Activated CD8-positive, alpha-beta memory T cell treated with anti-CD3 and anti-CD28 coated beads, Interleukin-2, amount 50 U/mL, for 24 hours (primary cell): ENCODE data around the gene RPL22L1.
"Not testable (repeated sequence)": the region's sequence is repeated elsewhere in the genome, so short reads cannot be mapped to it uniquely, and the experiment has no call there.

Experiments used
- DNase-seq: peaks from one replicate; pipeline ENCODE4 v3.0.0-alpha.2; 2020; ENCODE audit errors: extremely low read depth

The RPL22L1 gene

DNA sequence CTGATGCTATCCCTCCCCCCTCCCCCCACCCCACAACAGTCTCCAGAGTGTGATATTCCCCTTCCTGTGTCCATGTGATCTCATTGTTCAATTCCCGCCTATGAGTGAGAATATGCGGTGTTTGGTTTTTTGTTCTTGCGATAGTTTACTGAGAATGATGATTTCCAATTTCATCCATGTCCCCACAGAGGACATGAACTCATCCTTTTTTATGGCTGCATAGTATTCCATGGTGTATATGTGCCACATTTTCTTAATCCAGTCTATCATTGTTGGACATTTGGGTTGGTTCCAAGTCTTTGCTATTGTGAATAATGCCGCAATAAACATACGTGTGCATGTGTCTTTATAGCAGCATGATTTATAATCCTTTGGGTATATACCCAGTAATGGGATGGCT is 8.7 kb upstream of the RPL22L1 start:
- not testable (repeated sequence) for DNase-seq

DNA sequence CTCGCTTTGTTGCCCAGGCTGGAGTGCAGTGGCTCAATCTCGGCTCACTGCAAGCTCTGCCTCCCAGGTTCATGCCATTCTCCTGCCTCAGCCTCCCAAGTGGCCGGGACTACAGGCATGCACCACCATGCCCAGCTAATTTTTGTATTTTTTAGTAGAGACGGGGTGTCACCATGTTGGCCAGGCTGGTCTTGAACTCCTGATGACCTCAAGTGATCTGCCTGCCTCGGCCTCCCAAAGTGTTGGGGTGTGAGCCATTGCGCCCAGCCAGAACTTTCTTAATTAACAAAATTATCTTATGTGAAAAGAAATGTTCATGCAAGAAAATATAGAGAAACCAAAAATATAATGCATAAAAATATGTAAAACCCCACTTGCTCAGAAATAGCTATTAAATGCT is 7.3 kb upstream of the RPL22L1 start:
- DNase-seq, result not testable (repeated sequence)

DNA sequence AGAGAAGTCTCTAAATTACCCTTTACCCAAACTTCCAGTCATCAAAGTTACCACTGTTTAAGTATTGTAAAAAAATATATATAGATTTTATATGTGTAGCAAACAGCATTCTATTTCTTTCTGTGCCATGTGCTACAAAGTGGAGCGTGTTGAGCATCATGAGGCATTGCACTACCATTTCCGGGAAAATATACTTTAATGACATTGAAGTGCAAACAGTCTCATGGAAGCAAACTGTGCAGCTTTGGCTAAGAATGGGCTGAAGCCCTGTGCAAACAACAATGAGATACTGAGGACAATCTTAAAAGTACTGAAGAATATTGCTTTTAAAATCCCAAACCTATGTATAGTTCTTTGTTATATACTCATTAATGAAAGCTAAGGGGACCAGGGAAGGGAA is 6.5 kb upstream of the RPL22L1 start:
- no peak for DNase-seq

- DNase-seq, result no peak
Observed at GRCh38 chr3:170869239-170869590, 780 bp downstream of the RPL22L1 start.

DNA sequence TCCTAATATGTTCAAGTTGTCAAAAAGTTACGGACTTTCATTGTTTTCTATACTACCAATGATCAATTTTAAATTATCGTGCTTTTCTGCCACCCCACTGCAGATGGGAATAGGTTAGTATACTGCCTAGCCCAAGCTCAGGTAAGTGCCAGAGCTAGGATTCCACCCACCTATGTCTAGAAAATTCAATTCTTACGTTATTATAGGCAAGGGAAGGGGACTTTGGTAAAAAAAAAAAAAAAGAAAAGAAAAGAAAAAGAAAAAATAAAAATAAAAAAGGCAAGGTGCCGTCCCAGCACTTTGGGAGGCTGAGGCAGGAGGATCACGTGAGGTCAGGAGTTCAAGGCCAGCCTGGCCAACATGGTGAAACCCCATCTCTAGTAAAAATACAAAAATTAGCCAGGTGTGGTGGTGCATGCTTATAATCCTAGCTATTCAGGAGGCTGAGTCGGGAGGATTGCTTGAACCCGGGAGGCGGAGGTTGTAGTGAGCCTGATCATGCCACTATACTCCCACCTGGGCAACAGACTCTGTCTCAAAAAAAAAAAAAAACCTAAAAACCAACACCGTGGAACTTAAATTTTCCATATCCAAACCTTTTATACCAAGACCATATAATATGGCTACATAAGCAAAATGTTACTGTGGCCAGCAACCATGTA is 1.3 kb downstream of the RPL22L1 start:
- no peak for DNase-seq

DNA sequence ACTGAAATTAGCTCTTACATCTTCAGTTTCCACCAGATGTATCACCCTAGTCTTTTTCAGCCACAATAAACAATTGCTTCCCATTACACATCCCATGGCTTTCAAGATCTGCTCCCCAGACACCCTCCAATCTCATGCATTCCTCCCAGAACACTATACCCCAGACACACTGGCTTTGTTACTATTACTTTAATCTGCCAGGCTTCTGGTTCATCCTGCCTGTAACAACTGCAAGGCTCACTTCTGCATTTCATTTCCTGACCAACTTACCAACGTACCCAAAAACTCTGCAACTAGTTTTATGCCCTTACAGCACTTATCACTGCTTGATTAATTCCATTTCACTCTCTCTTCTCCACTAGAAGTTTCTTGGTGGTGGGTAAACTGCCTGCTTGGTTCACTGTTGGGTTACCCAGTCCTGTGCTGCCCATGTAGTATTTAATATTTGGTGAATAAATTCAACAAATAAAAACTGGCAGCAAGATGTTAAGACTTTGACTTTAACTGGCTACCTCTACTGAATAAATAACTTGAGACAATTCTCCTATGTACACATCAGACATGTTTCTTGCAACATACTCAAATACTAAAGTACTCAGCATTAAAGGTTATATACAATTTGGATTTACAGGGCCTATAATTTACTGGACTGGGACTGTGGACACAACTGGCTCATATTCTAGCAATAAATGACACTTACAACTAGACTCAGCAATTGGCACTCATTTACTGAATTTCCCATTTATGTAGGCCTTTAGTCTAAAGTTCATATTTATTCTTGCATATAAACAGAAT is 2.7 kb downstream of the RPL22L1 start:
- no peak for DNase-seq

DNA sequence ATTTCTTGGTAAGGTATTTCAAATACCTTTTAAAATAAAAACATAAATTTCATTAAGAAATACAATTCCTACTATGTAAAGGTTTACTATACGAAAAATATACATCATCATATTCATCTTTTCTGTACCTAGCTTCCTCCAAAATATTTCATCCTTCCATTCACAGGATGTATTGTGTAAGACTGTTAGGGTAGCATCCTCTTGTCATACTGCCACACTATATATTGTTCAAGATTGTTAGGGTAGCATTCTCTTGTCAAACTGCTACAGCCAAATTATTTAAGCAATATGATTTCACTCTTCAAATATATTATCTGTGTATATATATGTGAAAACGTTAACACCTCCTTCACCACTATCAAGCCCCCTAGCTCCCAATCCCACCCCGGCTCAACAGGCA is 3.5 kb downstream of the RPL22L1 start:
- no peak for DNase-seq

- no peak for DNase-seq
Observed at GRCh38 chr3:170865209-170866094, 4.5 kb downstream of the RPL22L1 start.

- no peak for DNase-seq
Observed at GRCh38 chr3:170864525-170865208, 5.3 kb downstream of the RPL22L1 start.

DNA sequence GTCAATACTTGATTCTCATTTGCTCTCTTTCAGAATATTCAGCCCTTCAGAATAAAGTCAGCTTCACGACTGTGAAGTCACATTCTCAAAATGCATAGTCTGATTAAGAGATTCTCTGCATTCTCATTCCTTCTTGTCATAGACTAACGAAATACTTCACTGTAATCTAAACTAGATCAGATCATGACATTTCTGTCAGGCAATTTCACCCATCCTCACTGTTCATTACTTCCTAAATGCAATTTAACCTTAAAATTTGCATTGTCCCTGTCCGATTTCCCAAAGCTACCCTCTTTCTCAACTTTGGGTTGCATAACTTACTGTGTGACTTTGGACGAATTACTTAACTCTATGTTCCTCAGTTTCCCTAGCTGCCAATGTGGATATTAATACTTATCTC is 6.2 kb downstream of the RPL22L1 start:
- DNase-seq, result no peak

DNA sequence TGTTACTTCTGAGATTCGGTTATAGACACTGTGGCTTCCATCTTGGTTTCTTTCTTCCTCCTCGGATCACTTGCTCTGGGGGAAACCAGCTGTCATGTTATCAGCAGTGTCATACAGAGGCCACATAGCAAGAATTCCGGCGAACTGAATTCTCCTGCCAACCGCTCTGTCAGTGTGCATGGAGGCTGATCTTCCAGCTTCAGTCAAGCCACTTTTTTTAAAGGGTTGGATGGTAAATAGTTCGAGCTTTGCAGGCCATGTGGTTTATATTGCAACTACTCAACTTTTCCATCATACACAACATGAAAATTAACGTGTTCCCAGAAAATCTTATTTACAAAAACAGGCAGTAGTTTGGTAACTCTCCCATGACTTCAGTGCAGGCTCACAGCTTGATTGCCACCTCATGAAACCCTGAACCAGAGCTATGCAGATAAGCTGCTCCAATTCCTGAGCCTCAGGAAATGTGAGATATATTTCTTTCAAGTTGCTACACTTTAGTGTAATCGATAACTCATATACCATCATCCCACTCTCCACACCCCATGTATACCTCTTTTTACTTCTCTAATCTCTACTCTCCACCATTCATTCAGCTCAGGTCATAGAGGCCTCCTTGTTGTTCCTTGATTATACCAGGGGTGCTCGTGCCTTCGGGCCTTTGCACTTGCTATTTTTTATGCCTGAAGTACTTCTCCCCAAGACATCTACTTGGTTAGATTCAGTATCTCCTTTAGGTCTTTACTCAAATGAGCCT is 7.2 kb downstream of the RPL22L1 start:
- DNase-seq, result no peak

GRCh38 chr3:170858599-170858998 is 11.4 kb downstream of the RPL22L1 start:
- no peak for DNase-seq

- no peak for DNase-seq
Observed at GRCh38 chr3:170852324-170852723, 17.7 kb downstream of the RPL22L1 start.

DNA sequence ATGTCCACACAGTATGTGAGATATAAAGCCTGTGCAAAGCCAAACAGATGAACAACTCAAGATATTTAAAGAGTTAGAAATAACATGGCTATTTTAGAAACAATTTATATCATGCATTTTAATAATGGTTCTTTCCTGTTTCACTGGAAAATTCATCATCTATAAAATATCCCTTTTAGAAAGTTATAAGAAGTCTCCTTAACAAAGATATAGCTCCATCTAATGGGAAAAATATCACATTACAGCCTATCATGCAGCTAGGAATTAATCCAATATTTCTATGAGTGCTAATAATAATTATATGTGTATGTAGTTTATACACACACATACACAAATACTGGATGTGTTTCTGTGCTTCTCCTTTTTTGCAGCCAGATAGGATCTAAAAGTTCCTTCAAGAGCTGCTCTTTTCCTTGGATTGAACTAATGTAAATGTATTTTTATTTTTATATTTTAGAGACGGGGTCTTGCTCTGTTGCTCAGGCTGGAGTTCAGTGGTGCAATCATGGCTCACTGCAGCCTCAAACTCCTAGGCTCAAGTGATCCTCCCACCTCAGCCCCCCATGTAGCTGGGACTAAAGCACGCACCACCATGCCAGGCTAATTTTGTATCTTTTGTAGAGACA is 21.6 kb downstream of the RPL22L1 start:
- no peak for DNase-seq

DNA sequence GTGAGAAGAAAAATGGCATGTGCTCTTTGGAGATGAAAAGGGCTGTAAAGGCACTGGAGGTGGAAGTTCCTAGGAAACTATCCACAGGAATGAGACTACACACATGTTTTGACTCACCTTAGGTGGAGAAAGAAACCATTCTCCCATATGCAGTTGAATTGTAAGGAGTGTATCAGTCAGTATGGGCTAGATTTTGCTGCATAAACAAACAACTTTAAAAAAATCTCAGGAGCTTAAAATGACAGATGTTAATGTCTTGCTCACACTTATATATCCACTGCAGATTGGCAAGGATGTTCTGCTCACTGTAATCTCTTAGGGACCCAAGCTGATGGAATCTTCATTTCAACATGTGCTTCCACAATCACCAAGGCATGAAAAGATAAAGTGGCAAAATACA is 25.6 kb downstream of the RPL22L1 start:
- DNase-seq, result no peak

DNA sequence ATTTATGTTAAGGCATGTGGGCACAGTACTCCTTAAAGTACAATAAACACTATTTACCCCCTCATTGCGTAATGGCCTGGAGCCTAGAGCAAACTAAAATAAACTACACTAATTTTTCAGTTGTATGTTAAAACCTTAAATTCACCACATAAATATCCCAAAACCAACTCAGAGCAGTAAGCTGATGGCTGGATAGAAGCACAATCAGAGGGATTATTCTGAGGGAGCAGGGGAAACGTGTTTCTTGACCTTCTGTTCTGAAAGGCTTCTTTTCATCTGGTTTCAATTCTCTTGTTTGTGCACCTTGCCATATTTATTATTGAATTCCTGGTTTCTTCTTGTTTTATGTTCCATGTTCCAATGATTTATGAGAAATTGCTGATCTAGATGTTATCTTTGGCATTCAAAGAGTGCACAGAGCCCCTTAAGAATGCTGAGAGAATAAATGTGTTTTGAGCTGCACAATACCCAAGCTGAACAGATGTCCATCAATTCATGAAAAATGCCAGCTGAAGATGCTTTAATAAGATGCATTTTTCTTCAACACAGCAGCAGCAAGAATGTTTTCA is 29.6 kb downstream of the RPL22L1 start:
- no peak for DNase-seq

GRCh38 chr3:170839518-170840100 is 30.4 kb downstream of the RPL22L1 start:
- DNase-seq, result no peak

DNA sequence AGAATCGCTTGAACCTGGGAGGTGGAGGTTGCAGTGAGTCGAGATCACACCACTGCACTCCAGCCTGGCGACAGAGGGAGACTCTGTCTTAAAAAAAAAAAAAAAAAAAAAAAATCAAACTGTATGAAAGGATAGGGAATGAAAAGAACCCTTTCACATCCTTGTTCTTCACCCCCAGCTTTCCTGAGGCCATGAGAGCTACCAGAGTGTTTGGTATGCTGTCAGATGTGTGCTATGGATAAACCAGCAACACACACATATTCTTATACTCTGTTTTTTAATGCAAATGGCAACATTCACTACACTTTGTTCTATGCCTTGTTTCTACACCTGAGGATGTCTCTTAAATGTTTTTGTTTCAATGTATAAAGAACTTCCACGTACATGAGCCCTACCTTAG is 33.5 kb downstream of the RPL22L1 start:
- DNase-seq, result no peak

GRCh38 chr3:170835336-170835735 is 34.7 kb downstream of the RPL22L1 start:
- DNase-seq, result no peak

DNA sequence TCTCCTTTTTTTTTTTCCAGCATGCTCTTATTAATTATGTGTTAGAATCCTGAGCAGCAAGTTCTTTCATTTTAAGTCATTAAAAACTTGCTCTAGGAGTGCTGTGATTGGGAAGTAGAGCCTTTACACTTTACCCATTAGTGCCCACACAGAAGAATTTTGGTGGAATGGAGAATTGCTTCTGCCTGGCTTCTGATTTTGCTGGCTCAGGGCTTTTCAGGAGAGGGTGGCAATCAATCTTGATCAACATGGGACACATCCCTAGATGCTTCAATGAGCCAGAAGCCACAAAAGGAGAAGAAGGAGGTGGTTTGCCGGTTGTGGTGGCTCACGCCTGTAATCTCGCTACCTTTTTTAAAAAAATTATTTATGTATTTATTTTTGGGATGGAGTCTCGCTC is 39.4 kb downstream of the RPL22L1 start:
- no peak for DNase-seq
